ENCODE data around the gene C5orf63. TPM values are rescaled to one million over a fixed set of nuclear protein-coding genes. Genes with fewer than 3 reads are reported as not detected.

The C5orf63 gene
- total and polyA plus RNA-seq, 2 of the 8 experiments (the other 6 are each of a cell fraction or from before 2014, with no cell fraction given): 0.67 to 0.71 TPM

GRCh38 chr5:127096328-127096993 is 23.2 kb upstream of the C5orf63 start:
- Histone ChIP-seq H2AK5ac (ENCODE audit: low read depth, low read length) (no peak overlapping the region), H2AFZ (ENCODE audit: low read length) (peak overlapping the region; percentile 90; the same call in 1 of the 2 replicates), H3K27me3 (replicated peaks in 1 of 4; ENCODE audit: control insufficient read depth in 3 of 4, extremely low read depth in 1 of 4, insufficient read depth in 3 of 4, low read length in 3 of 4) (no peaks in the 10 kb centered on the region), H3K9me3 (ENCODE audit: insufficient read depth in 2 of 2, low read depth in 1 of 2, low read length in 1 of 2) (no peaks in the 10 kb centered on the region), H2BK15ac (ENCODE audit: low read length) (no peak overlapping the region), H4K8ac (ENCODE audit: extremely low read depth, insufficient read depth, low read length) (no peak overlapping the region), H3K36me3 (ENCODE audit: control insufficient read depth in 2 of 4, insufficient read depth in 4 of 4, low read length in 3 of 4) (no peaks in the 10 kb centered on the region), H3K4me1 (replicated peaks in 1 of 4; ENCODE audit: control insufficient read depth in 3 of 4, insufficient read depth in 4 of 4, low read length in 3 of 4) (peaks cover 0 to 15% (median 10%) of the 10 kb centered on the region in 4 experiments; a peak in 6 of 7 replicates), H4K20me1 (replicated peaks in 1 of 2; ENCODE audit: control insufficient read depth in 1 of 2, insufficient read depth in 2 of 2, low read length in 2 of 2) (no peaks in the 10 kb centered on the region), H4K91ac (replicated peaks; ENCODE audit: insufficient read length, low read length) (no peak overlapping the region), H3K23ac (ENCODE audit: insufficient read length) (no peak overlapping the region), H3K18ac (ENCODE audit: extremely low read depth, low read length) (peak overlapping the region; percentile 53; the same call in 1 of the 2 replicates), H3K4me3 (ENCODE audit: extremely low read depth in 1 of 4, insufficient read depth in 2 of 4, low read depth in 3 of 4, low read length in 4 of 4) (no peak overlapping the region), H2BK5ac (ENCODE audit: low read depth, low read length) (no peak overlapping the region; the same call in 1 of the 2 replicates), H3K9ac (replicated peaks in 1 of 4; ENCODE audit: extremely low read depth in 1 of 4, low read depth in 3 of 4, low read length in 3 of 4) (no peak overlapping the region), H3K79me2 (ENCODE audit: control insufficient read depth in 1 of 2, insufficient read depth in 2 of 2, low read length in 2 of 2) (no peaks in the 10 kb centered on the region), H3K4ac (replicated peaks; ENCODE audit: insufficient read length, low read depth, low read length) (no peak overlapping the region), H3K14ac (ENCODE audit: insufficient read length) (no peak overlapping the region), H2BK120ac (replicated peaks; ENCODE audit: low read depth, low read length) (no peak overlapping the region), H3K23me2 (ENCODE audit: low read depth, low read length) (no peaks in the 10 kb centered on the region), H2BK20ac (ENCODE audit: low read length) (peak overlapping the region; percentile 72; the same call in 1 of the 2 replicates), H3K79me1 (ENCODE audit: low read depth, low read length) (no peaks in the 10 kb centered on the region), H3K56ac (replicated peaks; ENCODE audit: insufficient read length, low read depth, low read length) (no peak overlapping the region), H3K27ac (ENCODE audit: low read depth, low read length) (no peak overlapping the region), H4K5ac (ENCODE audit: insufficient read length, low read depth, low read length) (no peak overlapping the region), H3K4me2 (ENCODE audit: insufficient read depth in 1 of 2, low read depth in 2 of 2, low read length in 2 of 2) (peak overlapping the region in 1 of 2 experiments; percentile 29; a peak in 2 of 4 replicates), H2BK12ac (ENCODE audit: low read depth, low read length) (peak overlapping the region; percentile 50; the same call in 1 of the 2 replicates)
- no peak for DNase-seq (ENCODE audit: low read depth in 1 of 2, low spot score in 2 of 2)
- ChIA-PET POLR2A (ENCODE audit: partially characterized antibody) (interaction anchor here (0.7 kb wide), 2 partner anchors 21 to 246 kb away, joined by 3 to 4 read pairs; no protein-coding TSS in a partner anchor), CTCF (ENCODE audit: partially characterized antibody) (interaction anchor here (1.4 kb wide), 1 partner anchor 10 kb away, joined by 5 read pairs; no protein-coding TSS in a partner anchor)
- WGBS, 2 experiments (ENCODE audit: extremely low coverage in 1 of 2, insufficient coverage in 1 of 2, insufficient read length in 1 of 2, insufficient replicate concordance in 2 of 2, low coverage in 1 of 2, low lambda C conversion rate in 2 of 2, missing lambda C conversion rate in 1 of 2): 62% methylated on average over 9 of the region's 9 CpGs; no CpG with 5 or more reads in 1 of the 2 experiments
- TF ChIP-seq NRF1 (IDR thresholded peaks at IDR 0.05; ENCODE audit: low read depth, low read length) (no peak), TBP (IDR thresholded peaks at IDR 0.05; ENCODE audit: low read depth, low read length) (no peak), TCF12 (IDR thresholded peaks at IDR 0.05; ENCODE audit: low read depth, low read length) (0 out of 2 replicates have a peak, but pooled peaks have one; percentile 33), BRCA1 (IDR thresholded peaks at IDR 0.05; ENCODE audit: low read depth, low read length) (no peak), CBX5 (IDR thresholded peaks at IDR 0.05; ENCODE audit: low read depth, low read length) (no peak), RAD21 (IDR thresholded peaks at IDR 0.05 in 1 of 2, conservative IDR thresholded peaks at IDR 0.05 in 1 of 2; ENCODE audit: low read depth in 2 of 2, low read length in 2 of 2) (no peak)
- FAIRE-seq: peak; percentile 7

Data from H1 (cell line).